HepG2 (cell line): Measurements from ENCODE around the gene SLC25A47. TPM values are rescaled to one million over a fixed set of nuclear protein-coding genes. Genes with fewer than 3 reads are reported as not detected.

Experiments used
- AHR ChIP-seq: IDR thresholded peaks from 2 replicates; pipeline ENCODE4 v1.6.1; 2018; ENCODE audit warnings: missing genetic modification reagents, missing compliant biosample characterization
- ISX ChIP-seq: sonication (generic); formaldehyde crosslinking; conservative IDR thresholded peaks from 2 replicates; pipeline ENCODE4 v1.5.0; 2020; ENCODE audit warnings: missing genetic modification reagents
- JARID2 ChIP-seq: sonication (generic); formaldehyde crosslinking; IDR thresholded peaks from 2 replicates; pipeline ENCODE4 v1.8.1; 2023; ENCODE audit warnings: missing genetic modification reagents, inconsistent platforms; ENCODE audit not compliant: insufficient replicate concordance
- JDP2 ChIP-seq: sonication (generic); formaldehyde crosslinking; IDR thresholded peaks from 2 replicates; pipeline ENCODE4 v1.8.1; 2022; ENCODE audit warnings: missing genetic modification reagents, borderline replicate concordance
- MTA3 ChIP-seq: sonication (generic); formaldehyde crosslinking; IDR thresholded peaks from 2 replicates; pipeline ENCODE4 v1.4.0; 2020; ENCODE audit warnings: missing genetic modification reagents
- NR2C2 ChIP-seq: sonication (generic); formaldehyde crosslinking; IDR thresholded peaks from 2 replicates; pipeline ENCODE4 v1.4.0; 2020; ENCODE audit warnings: missing genetic modification reagents, mild to moderate bottlenecking, moderate library complexity, borderline replicate concordance
- SMAD3 ChIP-seq: sonication (generic); formaldehyde crosslinking; IDR thresholded peaks from 2 replicates; pipeline ENCODE4 v1.4.0; 2020; ENCODE audit warnings: missing genetic modification reagents
- ZGPAT ChIP-seq: IDR thresholded peaks from 2 replicates; pipeline ENCODE4 v1.6.1; 2016; ENCODE audit warnings: mild to moderate bottlenecking
- ZNF225 ChIP-seq: sonication (generic); formaldehyde crosslinking; IDR thresholded peaks from 2 replicates; pipeline ENCODE4 v1.4.0; 2020; ENCODE audit warnings: mild to moderate bottlenecking, missing genetic modification reagents
- ZNF317 ChIP-seq: sonication (generic); formaldehyde crosslinking; IDR thresholded peaks from 2 replicates; pipeline ENCODE4 v1.5.0; 2020; ENCODE audit warnings: mild to moderate bottlenecking, missing genetic modification reagents
- ZNF407 ChIP-seq: sonication (generic); formaldehyde crosslinking; IDR thresholded peaks from one replicate; pipeline ENCODE4 v1.5.1; 2020; ENCODE audit warnings: mild to moderate bottlenecking, missing genetic modification reagents; ENCODE audit errors: not compliant biosample characterization
- ZNF704 ChIP-seq: sonication (generic); formaldehyde crosslinking; IDR thresholded peaks from 2 replicates; pipeline ENCODE4 v1.8.1; 2023; ENCODE audit warnings: mild to moderate bottlenecking, inconsistent platforms, moderate library complexity, missing genetic modification reagents, borderline replicate concordance
- ZNF83 ChIP-seq: sonication (generic); formaldehyde crosslinking; IDR thresholded peaks from 2 replicates; pipeline ENCODE4 v1.4.0; 2020; ENCODE audit warnings: missing genetic modification reagents, mild to moderate bottlenecking, borderline replicate concordance
- polyA plus RNA-seq, 8 experiments: library from polyadenylated mRNA; depleted of rRNA in 3 of 8; stranded (reverse) in 7 of 8; unstranded in 1 of 8; fragments of >200 nt; fragmentation: Illumina TruSeq in 4 of 8; extraction: Trizol in 4 of 8; gene quantifications; 2 replicates each; pipeline versions ENCODE4 v1.2.1 to v1.2.3, GENCODE V29; 2011 to 2016; ENCODE audit warnings: low read depth in 4 of 8, missing spikeins in 1 of 8, mixed read lengths in 1 of 8; ENCODE audit not compliant: insufficient read depth in 1 of 8
- total RNA-seq, 5 experiments: library from RNA; depleted of rRNA; stranded (reverse); fragments of >200 nt; fragmentation: Illumina TruSeq; extraction: Trizol; gene quantifications; 2 replicates each; pipeline ENCODE4 v1.2.3, GENCODE V29; 2016; ENCODE audit warnings: low read depth in 1 of 5
- TF ChIP-seq, protein P1 (sequence below): sonication (generic); formaldehyde crosslinking; IDR thresholded peaks from 2 replicates; pipeline ENCODE4 v1.4.0; 2020; ENCODE audit warnings: missing genetic modification reagents, low read depth, mild to moderate bottlenecking, borderline replicate concordance
- TF ChIP-seq, protein P2 (sequence below): sonication (generic); formaldehyde crosslinking; IDR thresholded peaks from 2 replicates; pipeline ENCODE4 v1.4.0; 2020; ENCODE audit warnings: mild to moderate bottlenecking, missing genetic modification reagents

The SLC25A47 gene
- total and polyA plus RNA-seq, 2 of the 13 experiments (the other 11 are each of a cell fraction or from before 2014, with no cell fraction given) = 1.0 to 1.7 TPM

DNA sequence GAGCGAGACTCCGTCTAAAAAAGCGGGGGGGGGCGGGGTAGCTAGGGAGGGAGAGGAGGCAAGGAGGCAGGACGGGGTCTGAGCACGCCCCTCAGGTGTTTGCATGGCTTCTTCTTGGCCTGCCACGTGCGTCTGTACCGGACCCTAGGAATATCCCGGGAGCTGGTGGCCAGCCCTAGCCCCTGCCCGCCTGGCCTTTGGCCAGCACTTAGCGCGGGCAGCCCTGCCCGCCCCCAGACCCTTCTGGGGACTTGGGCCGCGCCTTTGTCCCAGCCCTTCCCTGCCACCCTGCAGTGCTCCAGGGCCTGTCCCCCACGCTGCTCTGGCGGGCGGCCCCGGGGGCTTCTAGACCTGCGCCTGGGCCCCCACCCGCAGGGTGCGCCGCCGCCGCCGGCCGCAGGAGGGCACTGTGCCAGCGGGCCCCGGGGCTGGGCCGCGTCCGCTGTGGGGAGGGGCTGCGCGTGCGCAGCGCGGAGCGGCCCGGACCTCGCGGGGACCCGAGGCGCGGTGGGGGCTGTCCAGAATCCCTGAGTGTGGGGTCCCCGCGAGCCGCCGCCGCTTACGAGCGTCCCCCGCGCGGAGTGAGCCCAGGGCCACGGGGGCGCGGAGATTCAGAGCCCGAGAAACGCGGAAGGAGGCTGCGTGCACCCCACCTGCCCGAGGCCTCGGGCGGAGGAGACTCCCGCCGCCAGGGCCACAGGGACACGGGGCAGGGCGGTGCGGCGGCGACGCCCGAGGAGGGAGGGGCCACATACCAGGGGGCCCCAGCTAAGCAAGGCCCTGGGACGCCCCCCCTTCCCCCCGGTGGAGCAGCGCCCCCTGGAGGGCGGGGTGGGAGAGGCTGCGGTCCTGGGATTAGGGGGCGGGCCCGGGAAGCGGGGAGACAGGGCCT is 37.9 kb upstream of the SLC25A47 start (continued):
- no peak for TF ChIP-seq ZNF407 (CRISPR knock-in tag)
- TF ChIP-seq, protein P1, sequence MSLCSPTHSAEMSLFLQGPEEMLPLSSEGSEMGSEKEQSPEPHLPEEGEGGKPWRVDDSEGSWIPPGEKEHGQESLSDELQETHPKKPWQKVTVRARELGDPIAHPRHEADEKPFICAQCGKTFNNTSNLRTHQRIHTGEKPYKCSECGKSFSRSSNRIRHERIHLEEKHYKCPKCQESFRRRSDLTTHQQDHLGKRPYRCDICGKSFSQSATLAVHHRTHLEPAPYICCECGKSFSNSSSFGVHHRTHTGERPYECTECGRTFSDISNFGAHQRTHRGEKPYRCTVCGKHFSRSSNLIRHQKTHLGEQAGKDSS = peak; percentile 59; the same call in 1 of the 2 replicates
- TF ChIP-seq ZNF83 = peak; percentile 70; the same call in 1 of the 2 replicates
- no peak for TF ChIP-seq ZNF704 (CRISPR knock-in tag)
- TF ChIP-seq JARID2 (CRISPR knock-in tag) = no peak
- TF ChIP-seq ZNF225 (CRISPR knock-in tag) = peak; percentile 74; the same call in 1 of the 2 replicates
- no peak for TF ChIP-seq MTA3 (CRISPR knock-in tag)
- no peak; the same call in 1 of the 2 replicates for TF ChIP-seq AHR (CRISPR knock-in tag)
- peak; percentile 83; the same call in 1 of the 2 replicates for TF ChIP-seq ZGPAT (CRISPR knock-in tag)
- TF ChIP-seq ISX (CRISPR knock-in tag) = no peak
- TF ChIP-seq, protein P2, sequence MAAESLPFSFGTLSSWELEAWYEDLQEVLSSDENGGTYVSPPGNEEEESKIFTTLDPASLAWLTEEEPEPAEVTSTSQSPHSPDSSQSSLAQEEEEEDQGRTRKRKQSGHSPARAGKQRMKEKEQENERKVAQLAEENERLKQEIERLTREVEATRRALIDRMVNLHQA (CRISPR knock-in tag) = no peak
- TF ChIP-seq SMAD3 (CRISPR knock-in tag) = peak; percentile 61; the same call in 1 of the 2 replicates
- TF ChIP-seq JDP2 (CRISPR knock-in tag) = no peak
- 0 out of 2 replicates have a peak, but pooled peaks have one; percentile 32 for TF ChIP-seq NR2C2
- TF ChIP-seq ZNF317 (CRISPR knock-in tag) = 0 out of 2 replicates have a peak, but pooled peaks have one; percentile 36
